HUES64 (cell line): ENCODE measurements around the gene BTG2.
A peak's percentile ranks its signal among the peaks of the same experiment; 100 is the strongest.
"Not testable (repeated sequence)": the region's sequence is repeated elsewhere in the genome, so short reads cannot be mapped to it uniquely, and the experiment has no call there.

ENCODE experiments used
- H3K27ac ChIP-seq: 2 replicates; pipeline ENCODE4 v1.7.0; 2013; ENCODE audit warnings: low read depth, low read length, inconsistent platforms
- H3K27me3 ChIP-seq: 2 replicates; pipeline ENCODE4 v1.6.1; 2013; ENCODE audit warnings: mild to moderate bottlenecking, low read length; ENCODE audit not compliant: insufficient read depth
- H3K36me3 ChIP-seq: 2 replicates; pipeline ENCODE4 v1.6.1; 2013; ENCODE audit warnings: mild to moderate bottlenecking, low read length; ENCODE audit not compliant: insufficient read depth
- H3K4me1 ChIP-seq: 2 replicates; pipeline ENCODE4 v1.6.1; 2013; ENCODE audit warnings: mild to moderate bottlenecking, low read length, moderate library complexity; ENCODE audit not compliant: insufficient read depth
- H3K4me3 ChIP-seq: 2 replicates; pipeline ENCODE4 v1.5.1; 2013; ENCODE audit warnings: mild to moderate bottlenecking, low read length, moderate library complexity
- H3K9ac ChIP-seq: 2 replicates; pipeline ENCODE4 v1.6.1; 2013; ENCODE audit warnings: mild to moderate bottlenecking, low read depth, low read length
- H3K9me3 ChIP-seq: 2 replicates; pipeline ENCODE4 v1.6.1; 2013; ENCODE audit warnings: low read depth, low read length; ENCODE audit not compliant: insufficient read depth
- WGBS: fragments of 150-250, 120-280 bp; methylation state at CpG from one replicate; pipeline ENCODE4 v1.1.7; 2013; ENCODE audit warnings: missing lambda C conversion rate; 5-methylcytosine and 5-hydroxymethylcytosine counted together

The BTG2 gene

DNA sequence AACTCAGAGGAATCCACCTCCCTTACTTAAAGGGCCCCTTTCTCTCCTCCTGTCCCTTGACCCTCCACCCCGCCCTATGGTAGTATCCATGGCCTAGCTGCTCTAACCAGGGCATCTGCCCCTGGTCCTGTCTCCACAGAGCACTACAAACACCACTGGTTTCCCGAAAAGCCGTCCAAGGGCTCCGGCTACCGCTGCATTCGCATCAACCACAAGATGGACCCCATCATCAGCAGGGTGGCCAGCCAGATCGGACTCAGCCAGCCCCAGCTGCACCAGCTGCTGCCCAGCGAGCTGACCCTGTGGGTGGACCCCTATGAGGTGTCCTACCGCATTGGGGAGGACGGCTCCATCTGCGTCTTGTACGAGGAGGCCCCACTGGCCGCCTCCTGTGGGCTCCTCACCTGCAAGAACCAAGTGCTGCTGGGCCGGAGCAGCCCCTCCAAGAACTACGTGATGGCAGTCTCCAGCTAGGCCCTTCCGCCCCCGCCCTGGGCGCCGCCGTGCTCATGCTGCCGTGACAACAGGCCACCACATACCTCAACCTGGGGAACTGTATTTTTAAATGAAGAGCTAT, 1.7 kb downstream of the BTG2 start:
- 19% methylated on average over 19 of the region's 21 CpGs for WGBS
- Histone ChIP-seq H3K4me3 (peak overlapping the region; percentile 66), H3K9me3 (no peaks in the 10 kb centered on the region), H3K27ac (no peak overlapping the region), H3K36me3 (no peaks in the 10 kb centered on the region), H3K4me1 (peaks cover 27% of the 10 kb centered on the region), H3K9ac (no peak overlapping the region), H3K27me3 (peaks cover 94% of the 10 kb centered on the region)

DNA sequence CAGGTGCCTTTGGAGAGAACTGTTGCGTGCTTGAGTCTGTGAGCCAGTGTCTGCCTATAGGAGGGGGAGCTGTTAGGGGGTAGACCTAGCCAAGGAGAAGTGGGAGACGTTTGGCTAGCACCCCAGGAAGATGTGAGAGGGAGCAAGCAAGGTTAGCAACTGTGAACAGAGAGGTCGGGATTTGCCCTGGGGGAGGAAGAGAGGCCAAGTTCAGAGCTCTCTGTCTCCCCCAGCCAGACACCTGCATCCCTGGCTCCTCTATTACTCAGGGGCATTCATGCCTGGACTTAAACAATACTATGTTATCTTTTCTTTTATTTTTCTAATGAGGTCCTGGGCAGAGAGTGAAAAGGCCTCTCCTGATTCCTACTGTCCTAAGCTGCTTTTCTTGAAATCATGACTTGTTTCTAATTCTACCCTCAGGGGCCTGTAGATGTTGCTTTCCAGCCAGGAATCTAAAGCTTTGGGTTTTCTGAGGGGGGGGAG, 2.4 kb downstream of the BTG2 start:
- no peak overlapping the region; the same call in 1 of the 2 replicates for H3K27ac ChIP-seq
- 7% methylated on average over 3 of the region's 3 CpGs for WGBS
- no peak overlapping the region for H3K9ac ChIP-seq
- H3K4me1 ChIP-seq, result peaks cover 27% of the 10 kb centered on the region
- H3K36me3 ChIP-seq, result no peaks in the 10 kb centered on the region
- H3K27me3 ChIP-seq, result peaks cover 91% of the 10 kb centered on the region
- H3K9me3 ChIP-seq, result no peaks in the 10 kb centered on the region
- peak overlapping the region; percentile 30 for H3K4me3 ChIP-seq

DNA sequence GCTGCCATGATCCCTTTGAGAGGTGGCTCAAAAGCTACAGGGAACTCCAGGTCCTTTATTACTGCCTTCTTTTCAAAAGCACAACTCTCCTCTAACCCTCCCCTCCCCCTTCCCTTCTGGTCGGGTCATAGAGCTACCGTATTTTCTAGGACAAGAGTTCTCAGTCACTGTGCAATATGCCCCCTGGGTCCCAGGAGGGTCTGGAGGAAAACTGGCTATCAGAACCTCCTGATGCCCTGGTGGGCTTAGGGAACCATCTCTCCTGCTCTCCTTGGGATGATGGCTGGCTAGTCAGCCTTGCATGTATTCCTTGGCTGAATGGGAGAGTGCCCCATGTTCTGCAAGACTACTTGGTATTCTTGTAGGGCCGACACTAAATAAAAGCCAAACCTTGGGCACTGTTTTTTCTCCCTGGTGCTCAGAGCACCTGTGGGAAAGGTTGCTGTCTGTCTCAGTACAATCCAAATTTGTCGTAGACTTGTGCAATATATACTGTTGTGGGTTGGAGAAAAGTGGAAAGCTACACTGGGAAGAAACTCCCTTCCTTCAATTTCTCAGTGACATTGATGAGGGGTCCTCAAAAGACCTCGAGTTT, 3.1 kb downstream of the BTG2 start:
- H3K36me3 ChIP-seq, result no peaks in the 10 kb centered on the region
- peak overlapping the region; percentile 25 for H3K4me3 ChIP-seq
- peaks cover 91% of the 10 kb centered on the region for H3K27me3 ChIP-seq
- 34% methylated on average over 5 of the region's 5 CpGs for WGBS
- no peaks in the 10 kb centered on the region for H3K9me3 ChIP-seq
- no peak overlapping the region for H3K9ac ChIP-seq
- no peak overlapping the region; the same call in 1 of the 2 replicates for H3K27ac ChIP-seq
- H3K4me1 ChIP-seq, result peaks cover 27% of the 10 kb centered on the region

DNA sequence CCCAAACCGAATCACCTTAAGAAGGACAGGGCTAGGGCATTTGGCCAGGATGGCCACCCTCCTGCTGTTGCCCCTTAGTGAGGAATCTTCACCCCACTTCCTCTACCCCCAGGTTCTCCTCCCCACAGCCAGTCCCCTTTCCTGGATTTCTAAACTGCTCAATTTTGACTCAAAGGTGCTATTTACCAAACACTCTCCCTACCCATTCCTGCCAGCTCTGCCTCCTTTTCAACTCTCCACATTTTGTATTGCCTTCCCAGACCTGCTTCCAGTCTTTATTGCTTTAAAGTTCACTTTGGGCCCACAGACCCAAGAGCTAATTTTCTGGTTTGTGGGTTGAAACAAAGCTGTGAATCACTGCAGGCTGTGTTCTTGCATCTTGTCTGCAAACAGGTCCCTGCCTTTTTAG, 3.6 kb downstream of the BTG2 start:
- Histone ChIP-seq H3K4me1 (peaks cover 27% of the 10 kb centered on the region), H3K9me3 (no peaks in the 10 kb centered on the region), H3K9ac (no peak overlapping the region), H3K27me3 (peaks cover 88% of the 10 kb centered on the region), H3K36me3 (no peaks in the 10 kb centered on the region), H3K27ac (no peak overlapping the region), H3K4me3 (no peak overlapping the region)
- 65% methylated on average over 1 of the region's 1 CpG for WGBS

DNA sequence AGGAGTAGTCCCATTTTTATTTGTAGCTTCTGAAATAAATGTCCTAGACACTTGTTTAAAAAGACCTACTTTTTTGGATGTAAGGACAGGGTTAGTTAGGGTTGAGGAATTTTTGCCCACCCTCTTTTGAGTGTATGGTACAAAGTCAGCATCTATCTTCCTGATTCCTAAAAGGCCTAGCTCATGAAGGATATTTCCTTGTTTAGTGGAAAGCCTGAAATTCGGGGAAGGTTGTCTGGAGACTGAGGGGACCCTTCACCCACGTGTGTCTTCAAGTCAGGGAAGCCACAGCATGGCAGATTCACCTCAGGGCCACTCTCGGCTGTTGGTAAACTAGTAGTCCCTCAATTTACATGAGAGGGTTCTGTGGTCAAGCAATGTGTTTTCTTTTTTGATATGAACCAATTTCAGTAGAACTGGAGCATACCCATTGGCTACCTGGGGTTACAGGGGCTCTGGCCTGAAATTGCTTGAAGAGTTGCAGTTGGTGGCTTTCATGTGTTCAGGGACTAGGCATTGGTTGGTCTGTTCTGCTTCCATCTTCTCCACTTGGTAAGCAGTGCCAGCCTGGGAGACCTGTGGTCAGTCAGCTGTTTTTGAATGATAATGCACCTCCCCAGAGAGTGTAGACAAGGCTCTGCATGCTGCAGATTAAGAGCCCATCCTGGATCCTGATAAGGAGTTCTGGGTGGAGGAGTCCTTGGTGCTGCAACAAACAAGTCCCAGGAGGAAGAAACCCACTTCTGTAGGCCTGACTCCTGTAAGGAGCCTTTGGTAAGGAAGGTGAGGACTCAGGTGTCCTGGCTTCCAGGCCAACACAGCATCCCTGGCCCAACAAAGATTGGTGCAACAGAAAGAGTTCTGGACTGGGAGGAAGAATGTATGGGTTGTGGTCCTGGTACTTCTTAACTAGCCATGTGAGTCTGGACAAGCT, 6.3 kb downstream of the BTG2 start:
- Histone ChIP-seq H3K4me3 (no peak overlapping the region), H3K27me3 (peaks cover 68% of the 10 kb centered on the region), H3K9ac (no peak overlapping the region), H3K36me3 (no peaks in the 10 kb centered on the region), H3K27ac (no peak overlapping the region), H3K4me1 (peaks cover 26% of the 10 kb centered on the region), H3K9me3 (no peaks in the 10 kb centered on the region)
- WGBS, result 80% methylated on average over 3 of the region's 3 CpGs

DNA sequence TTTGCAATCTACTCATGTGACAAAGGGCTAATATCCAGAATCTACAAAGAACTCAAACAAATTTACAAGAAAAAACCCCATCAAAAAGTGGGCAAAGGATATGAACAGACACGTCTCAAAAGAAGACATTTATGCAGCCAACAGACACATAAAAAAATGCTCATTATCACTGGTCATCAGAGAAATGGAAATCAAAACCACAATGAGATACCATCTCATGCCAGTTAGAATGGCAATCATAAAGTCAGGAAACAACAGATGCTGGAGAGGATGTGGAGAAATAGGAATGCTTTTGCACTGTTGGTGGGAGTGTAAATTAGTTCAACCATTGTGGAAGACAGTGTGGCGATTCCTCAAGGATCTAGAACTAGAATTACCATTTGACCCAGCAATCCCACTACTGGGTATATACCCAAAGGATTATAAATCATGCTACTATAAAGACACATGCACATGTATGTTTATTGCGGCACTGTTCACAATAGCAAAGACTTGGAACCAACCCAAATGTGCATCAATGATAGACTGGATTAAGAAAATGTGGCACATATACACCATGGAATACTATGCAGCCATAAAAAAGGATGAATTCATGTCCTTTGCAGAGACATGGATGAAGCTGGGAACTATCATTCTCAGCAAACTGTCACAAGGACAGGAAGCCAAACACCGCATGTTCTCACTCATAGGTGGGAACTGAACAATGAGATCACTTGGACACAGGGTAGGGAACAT, 8.9 kb downstream of the BTG2 start:
- H3K9me3 ChIP-seq, H3K4me3 ChIP-seq, H3K9ac ChIP-seq, H3K27ac ChIP-seq, H3K36me3 ChIP-seq: not testable (repeated sequence)
- H3K27me3 ChIP-seq, result peaks cover 68% of the 10 kb centered on the region
- peaks cover 11% of the 10 kb centered on the region; the same call in 1 of the 2 replicates for H3K4me1 ChIP-seq
- WGBS, result 90% methylated on average over 2 of the region's 4 CpGs

DNA sequence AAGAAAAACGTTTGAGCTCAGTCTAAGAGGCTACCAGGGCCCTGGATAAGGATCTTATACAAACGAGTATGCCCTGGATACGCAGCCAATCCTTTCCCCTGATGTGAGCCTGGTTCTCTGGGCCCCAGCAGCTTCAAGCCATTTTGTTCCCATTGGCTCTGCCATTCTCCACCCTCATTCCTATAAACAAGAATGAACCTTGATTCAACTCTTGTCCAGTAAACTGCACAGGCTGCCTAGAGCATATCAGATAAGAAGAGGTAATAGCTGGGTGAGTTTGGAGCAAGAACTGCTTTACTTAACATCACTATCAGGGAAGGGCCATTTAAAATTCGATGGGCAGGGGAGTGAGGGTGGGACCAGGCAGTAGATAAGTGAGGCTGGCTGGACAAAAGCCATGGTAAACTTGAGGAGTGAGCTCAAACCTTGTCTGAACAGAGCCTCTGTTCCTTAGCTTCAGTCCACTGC, 11.3 kb downstream of the BTG2 start:
- no peak overlapping the region for H3K9ac ChIP-seq
- H3K4me3 ChIP-seq, result no peak overlapping the region
- H3K27me3 ChIP-seq, result peaks cover 56% of the 10 kb centered on the region
- 60% methylated on average over 4 of the region's 4 CpGs for WGBS
- H3K9me3 ChIP-seq, result no peaks in the 10 kb centered on the region
- peaks cover 16% of the 10 kb centered on the region; the same call in 1 of the 2 replicates for H3K4me1 ChIP-seq
- H3K27ac ChIP-seq, result no peak overlapping the region
- no peaks in the 10 kb centered on the region for H3K36me3 ChIP-seq

DNA sequence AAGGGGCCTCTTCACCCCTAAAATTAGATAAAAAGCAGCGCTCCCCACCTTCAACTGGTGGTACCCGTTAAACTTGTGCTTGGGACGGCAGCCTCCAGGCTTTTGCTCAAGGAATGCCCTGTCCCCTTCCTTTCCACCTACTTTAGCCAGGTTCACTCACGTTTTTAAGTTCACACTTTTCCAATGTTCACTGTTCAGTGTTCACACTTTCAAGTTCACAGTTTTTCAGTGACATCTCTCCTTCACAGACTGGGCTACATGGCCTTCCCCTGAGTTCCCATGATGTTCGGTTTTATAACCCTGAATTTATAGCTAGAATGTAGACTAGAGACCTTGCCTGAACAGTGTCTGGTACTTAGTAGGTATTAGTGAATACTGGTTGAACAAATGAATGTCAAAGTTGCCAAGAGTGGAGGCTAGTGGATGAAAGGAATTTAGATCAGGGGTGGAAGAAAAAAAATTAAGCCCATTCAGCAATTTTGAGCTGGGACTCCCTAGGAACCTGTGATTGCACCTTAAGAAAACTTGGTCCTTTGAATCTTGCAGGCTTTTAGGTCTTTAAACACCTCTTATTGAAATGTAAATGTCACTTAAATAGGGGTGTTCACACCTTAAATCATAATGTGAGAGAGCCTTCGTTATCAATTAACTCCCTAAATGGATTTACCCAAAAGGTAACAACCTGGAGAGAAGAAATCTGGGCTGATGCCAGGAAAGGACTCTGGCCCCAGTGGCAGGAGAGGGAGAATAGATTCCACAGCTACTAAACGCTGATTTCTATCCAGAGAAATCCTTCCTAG, 12.3 kb downstream of the BTG2 start:
- peaks cover 22% of the 10 kb centered on the region; the same call in 1 of the 2 replicates for H3K4me1 ChIP-seq
- H3K4me3 ChIP-seq, result no peak overlapping the region
- no peak overlapping the region for H3K9ac ChIP-seq
- peaks cover 50% of the 10 kb centered on the region for H3K27me3 ChIP-seq
- 74% methylated on average over 6 of the region's 7 CpGs for WGBS
- H3K9me3 ChIP-seq, result no peaks in the 10 kb centered on the region
- no peaks in the 10 kb centered on the region for H3K36me3 ChIP-seq
- H3K27ac ChIP-seq, result no peak overlapping the region

DNA sequence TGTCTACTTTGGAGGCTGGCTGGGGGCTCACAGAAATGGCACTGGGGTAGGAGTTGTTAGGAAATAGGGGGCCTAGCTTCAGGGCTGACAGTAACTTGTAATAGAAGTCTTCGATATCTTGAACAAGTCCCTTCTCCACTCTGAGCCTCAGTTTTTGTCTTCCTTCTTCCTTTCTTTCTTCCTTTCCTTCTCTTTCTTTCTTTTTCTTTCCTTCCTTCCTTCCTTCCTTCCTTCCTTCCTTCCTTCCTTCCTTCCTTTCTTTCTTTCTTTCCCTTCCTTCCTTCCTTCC, 12.9 kb downstream of the BTG2 start:
- peaks cover 24% of the 10 kb centered on the region; the same call in 1 of the 2 replicates for H3K4me1 ChIP-seq
- peaks cover 51% of the 10 kb centered on the region for H3K27me3 ChIP-seq
- H3K27ac ChIP-seq, result no peak overlapping the region
- 81% methylated on average over 1 of the region's 1 CpG for WGBS
- H3K36me3 ChIP-seq, result no peaks in the 10 kb centered on the region
- H3K4me3 ChIP-seq, result no peak overlapping the region
- H3K9me3 ChIP-seq, result no peaks in the 10 kb centered on the region
- H3K9ac ChIP-seq, result no peak overlapping the region

DNA sequence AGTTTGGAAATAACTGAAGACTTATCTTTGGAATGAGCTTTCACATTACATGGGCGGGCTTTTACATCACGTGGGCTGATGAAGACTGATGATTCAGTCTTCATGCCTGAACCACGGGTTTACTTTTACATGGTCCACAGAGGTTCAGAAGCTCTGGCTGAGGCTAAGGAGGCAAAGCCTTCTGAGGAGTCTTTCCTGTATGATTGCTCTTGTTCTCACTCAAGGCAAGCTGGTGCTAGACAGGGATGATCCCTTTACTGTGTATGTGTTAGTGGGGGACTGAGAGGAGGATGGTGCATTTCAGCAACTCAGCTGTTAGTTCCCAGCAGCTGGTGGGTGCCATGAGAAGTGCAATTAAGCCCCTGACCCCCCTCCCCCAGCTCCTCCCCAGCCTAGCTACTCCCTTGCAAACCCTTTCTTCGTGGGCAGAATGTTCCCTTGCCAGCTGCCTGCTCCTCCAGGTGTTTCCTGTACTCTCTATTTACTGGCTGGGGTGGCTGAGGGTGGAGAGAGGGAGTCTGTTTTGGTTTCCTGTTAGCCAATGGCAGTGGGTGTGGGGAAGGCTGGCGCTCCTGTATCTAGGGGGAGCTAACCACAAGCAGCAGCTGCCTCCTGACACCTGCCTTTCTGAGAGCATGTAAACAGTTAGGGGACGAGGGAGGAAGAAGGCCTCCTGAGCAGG, 15.4 kb downstream of the BTG2 start:
- no peaks in the 10 kb centered on the region for H3K36me3 ChIP-seq
- peaks cover 41% of the 10 kb centered on the region for H3K4me1 ChIP-seq
- peaks cover 57% of the 10 kb centered on the region for H3K27me3 ChIP-seq
- WGBS, result 50% methylated on average over 6 of the region's 6 CpGs
- no peak overlapping the region for H3K9ac ChIP-seq
- no peak overlapping the region for H3K4me3 ChIP-seq
- no peaks in the 10 kb centered on the region for H3K9me3 ChIP-seq
- H3K27ac ChIP-seq, result no peak overlapping the region
